GM21526 (cell line): ENCODE results near the gene TMEM120B.
A peak's percentile ranks its signal among the peaks of the same experiment; 100 is the strongest.
"Not testable (repeated sequence)": the region's sequence is repeated elsewhere in the genome, so short reads cannot be mapped to it uniquely, and the experiment has no call there.

ENCODE experiments used
- ATAC-seq: cut with Tn5 transposase; IDR thresholded peaks from one replicate; pipeline ENCODE4 v1.9.1; 2021; ENCODE audit warnings: moderate library complexity; ENCODE audit not compliant: unreplicated experiment, low FRiP score

The TMEM120B gene

DNA sequence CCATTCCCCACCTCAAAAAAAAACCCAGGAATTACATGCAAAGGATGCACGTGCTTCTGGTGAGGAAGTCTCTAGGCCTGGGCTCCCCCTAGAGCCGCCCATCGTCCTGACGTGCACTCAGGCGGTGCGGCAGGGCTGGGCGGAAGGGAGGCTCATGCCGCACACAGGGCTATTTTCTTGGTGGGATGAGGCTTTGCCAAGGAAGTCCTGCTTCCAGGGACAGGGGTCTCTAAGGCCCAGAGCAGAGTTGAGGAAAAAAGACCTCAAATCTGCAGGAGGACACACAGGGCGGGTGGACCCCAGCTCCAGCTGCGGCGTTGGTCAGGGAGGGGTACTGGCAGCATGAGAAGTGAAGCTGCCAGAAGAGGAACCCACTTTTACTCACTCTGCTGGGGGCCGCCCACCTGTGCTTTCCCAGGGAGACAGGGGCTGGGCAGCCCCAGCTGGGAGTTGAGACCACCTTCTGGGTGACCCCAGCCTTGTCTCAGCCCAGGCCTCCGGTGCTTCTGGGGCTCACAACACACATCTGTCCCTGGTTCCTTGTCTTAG lies 76.8 kb downstream of the TMEM120B start:
- ATAC-seq = no peak

DNA sequence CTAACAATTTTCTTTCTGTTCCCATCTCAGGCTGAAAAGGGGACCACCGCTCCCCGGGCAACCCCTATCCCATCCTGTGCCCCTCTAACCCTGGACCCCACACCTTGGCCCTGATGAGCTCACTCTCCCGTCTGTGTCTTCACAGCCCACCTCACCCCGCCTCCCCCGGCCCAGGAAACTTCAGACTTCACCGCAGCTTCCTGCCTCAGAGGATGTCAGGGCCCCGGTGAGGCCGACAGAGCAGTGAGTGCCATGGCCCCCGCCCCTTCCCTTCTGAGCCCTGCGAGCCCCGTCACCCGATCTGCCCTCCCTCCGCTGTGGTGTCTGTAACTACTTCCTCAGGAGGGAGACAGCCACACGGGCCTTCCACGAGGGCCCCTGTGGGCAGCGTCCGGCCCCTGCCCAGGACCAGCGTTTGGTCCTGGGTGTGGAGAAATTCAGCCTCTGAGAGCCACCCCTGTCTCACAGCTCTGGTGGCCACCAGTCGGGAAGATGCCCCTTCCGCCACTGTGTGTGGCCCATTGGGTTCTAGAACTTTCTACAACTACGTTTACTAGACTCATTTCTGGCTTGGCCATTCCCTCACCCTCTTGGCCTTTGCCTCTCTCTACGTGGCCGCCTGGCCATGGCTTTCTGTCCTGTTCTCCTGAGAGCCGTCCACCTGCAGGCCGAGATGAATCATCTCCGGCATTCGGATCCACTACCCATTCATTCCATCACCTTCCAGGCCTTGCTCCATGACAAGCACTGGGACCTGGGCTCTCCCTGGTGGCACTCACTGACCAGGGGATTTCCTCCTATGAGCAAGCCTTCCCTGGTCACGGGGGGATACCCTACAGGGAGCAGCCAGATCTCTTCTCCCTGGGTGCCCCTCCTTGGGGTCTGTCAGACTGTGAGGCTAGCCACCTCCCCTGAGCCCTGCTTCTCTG lies 77.5 kb downstream of the TMEM120B start:
- peak; percentile 39 for ATAC-seq

DNA sequence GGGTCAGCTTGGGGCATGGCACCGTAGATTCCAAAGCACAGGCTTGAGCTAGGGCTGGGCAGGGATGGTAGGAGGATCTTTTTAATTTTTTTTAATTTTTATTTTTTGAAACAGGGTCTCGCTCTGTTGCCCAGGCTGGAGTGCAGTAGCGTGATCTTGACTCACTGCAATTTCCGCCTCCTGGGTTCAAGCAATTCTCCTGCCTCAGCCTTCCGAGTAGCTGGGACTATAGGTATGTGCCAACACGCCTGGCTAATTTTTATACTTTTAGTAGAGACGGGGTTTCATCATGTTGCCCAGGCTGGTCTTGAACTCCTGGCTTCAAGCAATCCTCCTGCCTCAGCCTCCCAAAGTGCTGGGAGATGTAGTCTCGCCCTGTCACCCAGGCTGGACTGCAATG lies 78.2 kb downstream of the TMEM120B start:
- not testable (repeated sequence) for ATAC-seq

DNA sequence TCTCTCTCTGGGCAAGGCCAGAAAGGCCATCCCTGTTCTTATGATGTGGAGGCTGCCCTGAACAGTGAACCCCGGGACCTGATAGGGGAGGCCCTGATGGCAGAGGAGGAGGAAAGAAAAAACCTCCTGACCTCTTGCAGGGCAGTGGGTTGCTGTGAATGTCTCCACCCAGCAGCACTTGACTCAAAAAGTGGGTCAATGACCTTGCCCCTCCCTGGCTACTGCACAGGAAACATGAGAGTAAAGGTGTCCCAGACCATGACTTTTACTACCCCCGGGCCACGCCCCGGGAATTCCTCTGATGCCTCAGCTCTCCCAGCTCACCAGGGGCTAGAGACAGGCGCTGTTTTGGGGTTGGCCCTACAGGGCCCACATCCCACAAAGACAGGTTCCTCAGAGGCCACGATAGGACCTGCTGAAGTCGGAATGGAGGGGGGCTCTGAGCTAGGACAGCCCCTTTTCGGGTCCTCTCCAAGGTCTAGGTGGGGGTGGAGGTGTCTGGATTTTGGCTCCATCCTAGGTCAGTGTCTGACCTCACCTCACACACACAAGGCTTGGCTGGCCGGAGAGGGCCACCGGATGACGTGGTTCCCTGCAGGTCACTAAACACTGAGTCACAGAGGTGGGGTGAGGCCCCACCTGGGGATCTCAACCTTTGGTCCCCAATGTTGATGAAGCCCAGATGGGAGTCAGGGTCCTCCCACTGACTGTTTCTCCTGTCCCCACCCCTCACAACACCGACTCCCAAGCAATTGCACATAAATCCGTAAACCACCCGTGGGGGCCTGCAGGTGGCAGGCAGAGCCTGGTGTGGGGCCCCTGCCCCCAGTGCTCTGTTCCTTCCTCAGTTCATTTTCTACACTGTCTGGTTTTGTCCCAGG lies 79.4 kb downstream of the TMEM120B start:
- no peak for ATAC-seq

DNA sequence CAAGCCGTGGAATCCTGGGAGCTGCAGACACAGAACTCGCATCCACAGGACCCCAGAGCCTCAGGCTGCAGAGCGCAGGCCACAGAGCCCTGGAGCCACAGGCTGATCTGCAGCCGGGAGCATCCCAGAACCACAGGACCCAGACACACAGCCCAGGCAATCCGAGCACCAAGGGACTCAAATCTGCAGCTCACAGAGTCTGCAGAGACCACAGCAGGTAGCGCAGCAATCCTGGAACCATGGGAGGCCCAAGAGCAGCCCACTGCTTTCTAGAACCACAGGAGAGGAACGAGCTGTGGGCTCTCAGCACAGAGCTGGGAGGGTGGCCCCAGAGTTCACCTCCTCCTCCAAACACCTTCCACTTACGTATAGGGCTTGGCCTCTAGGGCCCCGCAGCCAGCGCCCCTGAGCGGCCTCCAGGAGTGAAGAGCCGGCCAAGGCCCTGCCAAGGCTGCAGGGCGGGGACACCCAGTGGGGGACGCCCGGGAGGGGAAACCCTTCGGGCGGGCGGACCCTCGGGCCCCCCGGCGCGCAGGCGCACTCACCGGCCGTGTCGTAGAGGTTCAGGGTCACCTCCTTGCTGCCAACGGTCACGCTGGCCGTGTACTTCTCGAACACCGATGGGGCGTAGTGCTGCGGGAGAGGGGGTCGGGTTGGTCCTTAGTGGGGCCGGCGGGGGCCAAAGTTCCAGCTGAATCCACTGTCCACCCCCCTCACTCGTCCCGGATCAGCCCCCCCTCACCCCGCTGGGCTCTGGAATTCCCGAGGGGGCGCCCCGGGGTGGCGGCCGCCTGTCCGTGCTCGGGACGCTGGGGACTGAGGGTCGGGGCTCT lies 80.3 kb downstream of the TMEM120B start:
- ATAC-seq = no peak

DNA sequence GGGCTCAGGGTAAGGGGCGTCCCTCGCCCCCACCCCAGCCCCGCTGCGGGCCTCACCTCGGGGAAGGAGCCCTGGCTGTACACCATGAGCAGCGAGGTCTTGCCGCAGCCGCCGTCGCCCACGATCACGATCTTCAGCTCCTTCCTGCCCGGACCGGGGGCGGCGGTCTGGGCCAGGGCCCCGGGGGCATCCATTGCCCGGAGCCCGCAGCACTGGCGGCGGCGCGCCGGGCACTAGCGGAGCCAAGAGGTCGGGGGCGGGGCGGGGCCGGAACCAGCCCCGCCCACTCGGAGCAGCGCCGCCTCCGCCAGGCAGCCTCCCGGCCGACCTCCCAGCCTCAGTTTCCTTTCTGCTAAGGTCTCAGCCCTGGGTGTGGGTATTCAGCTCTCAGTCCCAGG lies 80.9 kb downstream of the TMEM120B start, which contains the start of gene RHOF:
Gene RHOF (minus strand): TSS at position 249 of the 398 bp plus-strand sequence. CDS start 55 bp downstream, at position 194.
- no peak for ATAC-seq

DNA sequence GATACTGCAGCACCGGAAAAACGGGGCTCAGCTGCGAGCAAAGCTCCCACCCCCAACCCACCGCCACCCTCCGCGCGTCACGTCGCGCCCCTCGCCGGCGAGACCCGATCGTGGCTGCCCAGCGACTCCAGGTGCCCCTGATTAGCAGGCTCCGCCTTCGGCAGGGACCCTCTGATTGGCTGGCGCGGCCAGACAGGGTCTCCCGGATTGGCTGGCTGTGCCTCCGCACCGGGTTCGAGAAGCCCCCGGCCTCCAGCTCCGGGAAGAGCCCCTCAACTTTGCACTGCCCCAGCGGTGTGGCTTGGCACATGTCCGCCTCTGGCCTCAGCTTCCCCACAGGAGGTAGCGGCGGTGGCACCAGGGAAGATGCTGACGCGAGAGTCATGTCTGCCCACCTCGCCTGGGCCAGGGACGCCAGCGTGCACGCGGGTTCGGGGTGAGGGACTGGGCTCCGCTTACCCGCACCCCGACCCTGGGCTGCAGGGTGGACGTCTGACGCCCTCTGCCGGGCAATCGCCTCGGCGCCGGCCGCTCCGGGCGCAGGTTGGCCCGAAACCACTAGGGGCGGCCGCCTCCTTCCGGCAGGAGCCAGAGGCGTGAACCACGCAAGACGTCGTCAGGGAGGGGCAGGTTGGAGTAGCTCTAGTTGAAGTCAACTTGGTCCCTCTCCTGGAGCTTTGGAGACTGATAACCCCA lies 81.4 kb downstream of the TMEM120B start:
- peak; percentile 46 for ATAC-seq

DNA sequence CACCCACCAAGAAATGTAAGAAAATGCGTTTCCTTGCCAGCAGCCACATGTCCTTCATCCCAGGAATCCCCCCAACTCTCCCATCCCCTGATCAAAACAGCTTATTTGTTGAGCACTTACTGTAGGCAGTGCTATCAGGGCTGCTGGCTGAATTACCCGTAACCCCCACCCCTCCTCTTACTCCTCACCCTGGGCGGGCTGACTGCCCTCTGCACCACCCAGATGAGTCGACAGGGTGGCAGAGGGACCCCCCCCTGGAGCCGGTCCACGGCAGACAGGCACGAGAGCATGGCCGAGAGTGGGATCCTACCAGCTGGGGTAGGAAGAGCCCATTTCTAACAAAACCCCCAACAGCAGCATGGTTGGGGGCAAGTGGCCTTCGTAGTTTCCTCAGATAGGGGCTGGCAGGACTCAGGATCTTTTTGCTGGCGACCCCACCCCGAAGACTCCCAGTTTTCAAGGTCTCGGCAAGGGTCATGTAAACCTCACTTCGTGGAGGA lies 82.0 kb downstream of the TMEM120B start:
- ATAC-seq = no peak

DNA sequence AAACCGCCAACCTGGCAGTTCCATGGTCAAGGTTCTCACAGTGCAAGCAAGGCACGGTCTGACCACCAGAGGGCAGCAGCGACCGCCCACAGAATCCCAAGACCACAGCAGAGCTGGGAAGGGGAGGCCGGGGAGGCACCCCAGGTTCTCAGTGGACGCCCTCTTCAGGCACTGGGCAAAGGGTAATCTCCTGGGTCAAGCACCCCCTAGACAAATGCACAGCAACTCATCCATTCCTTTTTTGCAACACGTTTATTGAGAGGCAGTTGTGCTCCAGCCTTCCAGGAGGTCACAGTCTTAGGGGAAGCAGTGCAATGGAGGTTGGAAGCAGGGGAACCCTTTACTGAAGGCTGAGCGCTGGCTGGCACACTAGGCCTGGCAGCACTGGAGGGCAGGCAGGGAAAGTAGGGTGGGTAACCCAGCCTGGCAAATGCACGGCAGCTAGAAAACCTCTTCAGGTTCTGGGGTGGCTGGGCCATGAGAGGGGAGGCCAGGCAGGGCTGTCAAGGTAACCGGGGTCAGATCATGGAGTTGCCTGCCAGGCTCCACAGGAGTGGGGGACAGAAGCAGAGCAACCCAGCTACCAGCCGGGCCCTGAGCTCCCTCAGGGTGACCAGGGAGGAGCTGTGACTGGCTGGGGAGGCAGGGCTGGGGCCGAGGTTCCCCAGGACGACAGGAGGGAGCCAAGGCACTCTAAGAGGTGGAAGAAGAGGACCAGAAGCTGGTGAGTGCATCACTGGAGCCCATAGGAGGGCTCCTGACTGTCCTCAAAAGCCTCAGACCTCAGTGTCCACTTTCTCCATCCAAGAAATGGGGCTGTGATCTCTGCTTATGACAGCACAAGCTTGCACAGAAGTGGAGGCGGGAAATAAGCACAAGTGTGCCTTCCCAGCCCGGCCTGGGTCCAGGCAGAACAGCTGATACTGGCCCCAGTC lies 82.7 kb downstream of the TMEM120B start:
- ATAC-seq = no peak

DNA sequence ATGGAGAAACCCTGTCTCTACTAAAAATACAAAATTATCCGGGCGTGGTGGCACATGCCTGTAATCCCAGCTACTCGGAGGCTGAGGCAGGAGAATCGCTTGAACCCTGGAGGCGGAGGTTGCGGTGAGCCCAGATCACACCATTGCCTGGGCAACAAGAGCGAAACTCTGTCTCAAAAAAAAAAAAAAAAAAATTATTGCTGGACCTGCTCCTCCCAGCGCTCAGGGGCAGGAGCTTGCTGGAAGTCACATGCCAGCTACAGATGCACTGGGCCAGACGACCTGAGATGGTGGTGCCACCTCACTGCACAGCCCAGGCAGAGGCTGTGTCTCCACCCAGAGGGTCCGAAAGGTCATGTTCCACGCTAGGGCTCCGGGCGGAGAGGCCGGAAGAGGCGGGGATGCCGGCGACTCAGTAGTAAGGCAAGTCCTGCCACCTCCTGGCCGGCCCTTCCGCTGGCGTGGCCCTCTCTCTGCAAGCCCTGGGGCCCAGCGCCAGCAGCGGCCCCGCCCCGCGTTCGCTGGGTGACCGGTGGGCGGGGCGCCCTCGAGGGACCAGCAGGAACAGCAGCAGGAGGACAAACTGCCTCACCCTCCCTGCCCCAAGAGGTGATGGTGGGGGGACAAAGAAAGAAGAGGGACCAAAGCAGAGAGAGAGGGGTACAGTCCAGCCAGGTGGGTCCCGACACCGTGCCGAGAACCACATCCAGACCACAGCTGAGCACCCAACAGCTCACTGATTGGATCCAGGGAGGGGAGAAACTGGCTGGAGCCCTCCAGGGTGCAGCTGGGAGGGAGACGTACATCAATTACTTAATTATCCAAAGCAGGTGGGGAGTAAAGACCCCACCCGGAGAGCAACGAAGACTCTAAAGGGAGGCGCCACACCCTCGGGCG lies 84.6 kb downstream of the TMEM120B start:
- ATAC-seq = no peak

DNA sequence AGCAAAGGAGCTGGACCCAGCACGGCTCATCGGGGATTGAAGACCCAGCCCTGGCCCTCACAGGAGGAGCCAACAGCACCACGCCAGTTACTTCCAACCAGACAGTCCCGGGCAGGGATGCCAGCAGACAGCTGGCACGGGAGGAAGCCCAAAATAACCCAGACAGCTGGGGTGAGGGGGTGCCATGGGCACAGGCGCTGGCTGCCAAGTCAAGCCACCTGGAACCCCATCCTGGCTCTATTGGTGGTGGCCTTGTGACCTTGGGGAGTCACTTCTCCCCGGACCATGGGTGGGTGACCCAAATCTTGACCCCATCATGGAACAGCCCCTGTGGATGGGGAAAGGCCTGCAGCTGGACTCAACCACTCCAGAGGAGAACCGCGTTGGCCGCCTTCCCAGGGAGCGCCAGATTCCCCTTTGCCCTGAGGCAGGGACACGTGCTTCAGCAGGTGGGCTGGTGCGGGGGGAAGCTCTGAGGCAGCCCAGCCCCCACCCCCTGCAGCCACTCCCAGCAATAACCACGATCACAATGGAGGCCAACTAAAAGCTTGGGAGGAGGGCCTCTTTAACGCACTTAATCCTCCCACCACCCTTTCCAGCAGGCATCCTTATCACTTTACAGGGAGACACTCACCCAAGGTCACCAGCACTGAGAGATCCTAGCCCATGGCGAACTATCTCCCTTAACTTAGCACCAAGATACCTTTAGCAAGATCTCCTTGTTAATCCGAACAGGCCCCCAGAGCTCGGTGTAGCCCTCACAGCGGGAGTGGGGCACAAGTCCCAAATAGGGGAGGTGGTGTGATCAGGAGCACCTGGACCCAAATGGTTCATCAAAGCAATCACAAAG lies 85.6 kb downstream of the TMEM120B start:
- no peak for ATAC-seq

DNA sequence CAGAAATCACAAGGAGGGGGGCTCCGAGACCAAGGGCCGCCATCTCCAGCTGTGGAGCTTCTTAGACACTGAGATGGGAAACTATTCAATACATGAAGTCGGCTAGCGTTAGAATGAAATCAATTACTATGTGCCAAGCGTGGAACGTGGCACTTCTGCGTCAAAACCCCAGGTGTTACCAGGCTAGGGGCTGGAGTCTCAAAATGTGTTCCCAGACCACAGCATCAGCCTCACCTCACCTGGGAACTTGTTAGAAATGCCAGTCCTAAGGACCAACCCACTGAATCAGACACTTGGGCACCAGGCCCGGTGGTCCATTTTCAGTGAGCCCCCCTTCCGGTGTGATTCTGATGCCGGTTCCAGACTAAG lies 86.2 kb downstream of the TMEM120B start:
- ATAC-seq = no peak

DNA sequence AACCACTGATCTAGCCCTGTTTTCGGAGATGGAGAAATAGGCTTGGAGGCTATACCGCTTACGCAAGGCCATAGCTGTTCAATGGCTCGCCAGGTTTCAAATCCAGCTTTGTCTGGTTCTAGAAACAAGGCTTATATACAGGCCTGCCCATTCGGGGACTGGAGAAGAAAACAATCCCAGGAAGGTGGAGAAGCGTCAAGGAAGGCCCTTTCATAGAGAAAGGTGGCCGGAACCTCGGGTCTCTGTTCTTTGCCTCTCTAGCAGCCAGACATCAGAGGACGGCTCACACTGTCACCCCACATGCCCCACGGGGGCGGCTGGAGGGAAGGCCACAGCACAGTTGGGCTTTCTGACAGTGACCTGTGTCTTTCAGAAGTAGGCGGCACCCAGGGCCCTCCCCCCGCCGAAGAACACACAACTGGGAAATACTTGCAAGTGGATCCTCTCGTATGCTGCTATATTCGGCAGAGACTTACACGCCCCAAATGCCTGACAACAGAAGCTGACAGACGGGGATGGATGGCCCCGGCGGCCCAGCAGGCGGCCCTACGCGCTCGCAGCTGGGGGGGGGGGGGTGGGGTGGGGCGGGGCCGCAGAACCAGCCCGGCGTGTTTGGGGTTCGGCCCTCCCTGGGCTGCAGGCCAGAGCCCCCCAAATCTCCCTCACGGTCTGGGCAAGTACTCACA lies 86.7 kb downstream of the TMEM120B start:
- ATAC-seq = no peak

DNA sequence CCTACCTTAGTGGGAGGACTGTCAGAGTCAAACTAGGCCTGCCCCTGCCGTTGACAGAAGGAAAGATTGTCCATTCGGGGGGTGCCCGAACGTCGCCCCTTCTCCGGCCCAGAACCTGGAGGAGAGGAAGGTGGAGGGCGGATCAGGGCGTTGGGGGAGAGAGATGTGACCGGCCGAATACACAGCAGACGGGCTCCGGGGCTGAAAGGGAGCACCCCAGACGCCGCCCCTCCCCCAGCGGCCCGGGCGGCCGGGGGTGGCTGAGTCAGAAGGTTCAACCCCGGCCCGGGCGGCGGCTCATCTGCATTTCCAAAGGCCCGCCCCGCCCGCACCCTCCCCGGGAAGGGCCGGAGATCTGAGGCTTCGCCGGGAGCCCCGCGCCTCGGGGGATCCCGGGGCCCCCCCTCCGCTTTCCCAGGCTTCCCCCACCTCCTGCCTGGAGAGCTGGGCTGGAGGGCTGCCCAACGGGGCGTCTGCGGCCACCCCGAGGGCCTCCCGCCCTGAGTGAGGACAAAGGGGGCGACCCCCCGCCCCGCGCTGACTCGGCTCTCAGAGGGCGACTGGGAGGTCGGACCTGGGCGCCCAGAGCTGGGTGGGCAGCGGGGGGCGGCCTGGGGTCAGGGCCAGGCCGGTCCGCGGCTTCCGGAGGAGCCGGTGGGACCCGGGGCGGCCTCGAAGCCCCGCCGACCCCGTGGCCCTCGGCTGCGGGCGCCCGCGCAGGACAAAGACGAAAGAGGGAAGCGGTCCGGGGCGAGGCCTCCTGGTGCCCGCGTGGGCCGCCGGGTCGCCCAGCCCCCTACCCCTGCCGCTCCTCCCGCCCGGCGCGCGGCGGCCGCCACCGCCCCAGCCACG lies 87.5 kb downstream of the TMEM120B start:
- no peak for ATAC-seq
